Measurements from ENCODE around the gene SLC7A6.

- no peak for TF ChIP-seq POLR2A (IDR thresholded peaks at IDR 0.05)
- no peak for TF ChIP-seq CTCF (IDR thresholded peaks at IDR 0.05)
These were observed 32.4 kb downstream of the SLC7A6 start for GRCh38 chr16:68296693-68297092.

All from right lobe of liver (tissue), 4 donors.